Measurements from ENCODE around the gene COL6A2. TPM values are rescaled to one million over a fixed set of nuclear protein-coding genes. Genes with fewer than 3 reads are reported as not detected.

Gene COL6A2
- total and polyA plus RNA-seq, 10 of the 15 experiments (the other 5 are each of a cell fraction or from before 2014, with no cell fraction given): 0.16 to 1.3 (median 0.34) TPM; not detected in 7

DNA sequence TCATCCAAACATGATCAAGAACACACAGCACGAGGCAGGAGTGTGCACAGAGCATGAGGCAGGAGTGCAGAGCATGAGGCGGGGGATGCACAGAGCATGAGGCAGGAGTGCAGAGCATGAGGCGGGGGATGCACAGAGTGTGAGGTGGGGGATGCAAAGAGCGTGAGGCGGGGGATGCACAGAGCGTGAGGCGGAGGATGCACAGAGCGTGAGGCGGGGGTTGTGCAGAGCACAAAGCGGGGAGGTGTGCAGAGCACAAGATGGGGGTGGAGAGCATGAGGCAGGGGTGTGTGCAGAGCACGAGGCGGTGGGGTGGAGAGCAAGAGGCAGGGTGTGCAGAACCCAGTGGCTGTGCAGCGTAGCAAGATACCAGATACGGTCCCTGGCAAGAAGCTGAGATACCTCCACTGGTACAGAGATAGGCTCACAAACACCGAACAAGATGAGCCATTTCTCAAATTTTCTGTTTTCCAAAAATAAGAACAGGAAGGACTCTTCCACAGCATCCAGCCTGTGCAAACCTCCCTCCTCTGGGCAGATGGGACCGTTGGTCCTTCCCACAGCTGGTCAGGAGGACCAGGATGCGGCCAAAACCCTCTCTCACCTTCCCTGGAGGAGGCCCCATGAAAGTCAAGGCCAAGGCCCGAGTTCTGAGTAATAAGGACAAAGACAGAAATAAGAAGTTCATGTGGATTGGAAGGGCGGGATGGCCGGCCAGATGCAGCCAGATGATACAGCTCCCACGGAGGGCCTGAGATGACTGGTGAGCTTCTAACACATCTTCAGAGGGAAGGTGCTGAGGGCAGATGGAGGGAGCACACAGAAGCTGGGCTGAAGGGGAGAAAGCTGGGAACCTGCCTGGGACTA, 74.3 kb downstream of the COL6A2 start:
- intact Hi-C loops (cut with micrococcal nuclease; ENCODE audit: unreplicated experiment) (no loop called here), in situ Hi-C loops (cut with MboI) (no loop called here)
- no peak for TF ChIP-seq ZNF622 (IDR thresholded peaks at IDR 0.05)
- TF ChIP-seq NR2F1 (conservative IDR thresholded peaks at IDR 0.05): no peak
- TF ChIP-seq ATF7 (IDR thresholded peaks at IDR 0.05; ENCODE audit: low read depth): no peak
- TF ChIP-seq NR2C2 (IDR thresholded peaks at IDR 0.05; ENCODE audit: borderline replicate concordance, control insufficient read depth, insufficient read length, low read depth): no peak
- TF ChIP-seq HDAC2 (IDR thresholded peaks at IDR 0.05): no peak
- no peak for TF ChIP-seq TCF7 (IDR thresholded peaks at IDR 0.05; ENCODE audit: borderline replicate concordance)
- Histone ChIP-seq H3K4me2 (ENCODE audit: control insufficient read depth, insufficient read depth) (no peak overlapping the region), H2AFZ (ENCODE audit: control insufficient read depth, low read depth, low read length) (no peak overlapping the region), H3K36me3 (ENCODE audit: control insufficient read depth in 2 of 2, insufficient read depth in 2 of 2, low read length in 1 of 2) (no peaks in the 10 kb centered on the region), H3K79me2 (ENCODE audit: control insufficient read depth, insufficient read depth, low read length) (no peaks in the 10 kb centered on the region), H3K27me3 (replicated peaks in 1 of 2; ENCODE audit: control insufficient read depth in 2 of 2, insufficient read depth in 2 of 2, low read length in 1 of 2) (no peaks in the 10 kb centered on the region), H3K9me3 (replicated peaks; ENCODE audit: control insufficient read depth, insufficient read depth, low read length) (peaks cover 2% of the 10 kb centered on the region; the same call in 1 of the 3 replicates), H3K4me3 (no peak overlapping the region), H3K9ac (ENCODE audit: control insufficient read depth, insufficient read depth, low read length) (no peak overlapping the region), H3K27ac (ENCODE audit: control insufficient read depth, insufficient read depth) (no peak overlapping the region), H3K4me1 (ENCODE audit: control insufficient read depth, insufficient read depth, low read length) (no peaks in the 10 kb centered on the region; the same call in 1 of the 2 replicates), H4K20me1 (ENCODE audit: control insufficient read depth, insufficient read depth) (no peaks in the 10 kb centered on the region)
- ATAC-seq (no peak), FAIRE-seq (no peak), DNase-seq (ENCODE audit: low read depth, low spot score) (no peak)
- ChIA-PET POLR2A (interaction anchor here (0.6 kb wide), 1 partner anchor 468 kb away, joined by 7 read pairs; no protein-coding TSS in a partner anchor), RAD21 (ENCODE audit: unreplicated experiment) (no interaction called here), CTCF (no interaction called here), SMC1A (ENCODE audit: uncharacterized antibody, unreplicated experiment) (no interaction called here)
- WGBS (ENCODE audit: insufficient coverage, insufficient replicate concordance, low lambda C conversion rate, missing lambda C conversion rate): 32% methylated on average over 21 of the region's 21 CpGs
- BruUV-seq (replicated peaks): no TSS peak

DNA sequence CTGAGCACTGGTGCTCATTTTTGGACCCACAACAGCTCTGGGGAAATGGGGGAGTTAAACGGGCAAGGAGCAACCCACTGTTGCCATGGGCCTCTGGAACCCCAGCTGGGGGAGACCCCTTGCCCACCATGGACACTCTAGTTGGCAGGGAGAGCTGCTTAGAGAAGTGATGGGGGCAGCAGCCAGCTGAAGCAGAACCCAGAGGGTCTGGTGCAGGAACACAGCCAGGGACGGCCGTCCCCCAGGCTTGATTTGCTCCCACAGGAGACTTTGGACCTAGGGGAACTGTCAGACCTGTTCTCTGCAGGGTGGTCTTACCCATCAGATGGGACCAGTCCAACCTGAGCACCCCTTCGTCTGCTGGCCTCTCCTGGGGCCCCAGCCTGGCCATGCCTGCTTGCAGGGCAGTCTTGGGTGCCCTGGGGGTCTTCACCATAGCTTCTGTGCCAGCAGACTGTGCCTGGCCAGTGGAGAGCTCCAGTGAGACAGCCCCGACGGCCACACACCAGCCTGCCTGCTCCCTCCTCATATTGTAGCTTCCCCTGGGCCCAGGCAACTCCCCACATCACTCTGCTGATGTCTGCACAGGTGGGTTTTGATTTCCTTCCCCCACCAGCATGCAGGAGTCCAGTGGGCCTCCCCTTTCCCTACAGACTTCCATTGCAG, 75.1 kb downstream of the COL6A2 start:
- in situ Hi-C loops (cut with MboI) (no loop called here), intact Hi-C loops (cut with micrococcal nuclease; ENCODE audit: unreplicated experiment) (no loop called here)
- no peak overlapping the region for H3K4me3 ChIP-seq
- ChIA-PET RAD21 (ENCODE audit: unreplicated experiment) (no interaction called here), POLR2A (interaction anchor here (0.5 to 0.6 kb wide), 2 partner anchors 11 to 468 kb away, joined by 3 to 7 read pairs; no protein-coding TSS in a partner anchor), SMC1A (ENCODE audit: uncharacterized antibody, unreplicated experiment) (no interaction called here), CTCF (no interaction called here)
- H3K36me3 ChIP-seq (ENCODE audit: control insufficient read depth in 2 of 2, insufficient read depth in 2 of 2, low read length in 1 of 2): no peaks in the 10 kb centered on the region
- no peak overlapping the region for H3K4me2 ChIP-seq (ENCODE audit: control insufficient read depth, insufficient read depth)
- no peak for DNase-seq (ENCODE audit: low read depth, low spot score)
- no peak overlapping the region for H3K9ac ChIP-seq (ENCODE audit: control insufficient read depth, insufficient read depth, low read length)
- no peaks in the 10 kb centered on the region; the same call in 1 of the 2 replicates for H3K4me1 ChIP-seq (ENCODE audit: control insufficient read depth, insufficient read depth, low read length)
- H3K27me3 ChIP-seq (replicated peaks in 1 of 2; ENCODE audit: control insufficient read depth in 2 of 2, insufficient read depth in 2 of 2, low read length in 1 of 2): no peaks in the 10 kb centered on the region
- peaks cover 2% of the 10 kb centered on the region; the same call in 1 of the 3 replicates for H3K9me3 ChIP-seq (replicated peaks; ENCODE audit: control insufficient read depth, insufficient read depth, low read length)
- no peaks in the 10 kb centered on the region for H3K79me2 ChIP-seq (ENCODE audit: control insufficient read depth, insufficient read depth, low read length)
- ATAC-seq: no peak
- no peak overlapping the region for H3K27ac ChIP-seq (ENCODE audit: control insufficient read depth, insufficient read depth)
- no TSS peak for BruUV-seq (replicated peaks)
- WGBS (ENCODE audit: insufficient coverage, insufficient replicate concordance, low lambda C conversion rate, missing lambda C conversion rate): 46% methylated on average over 6 of the region's 6 CpGs
- no peaks in the 10 kb centered on the region for H4K20me1 ChIP-seq (ENCODE audit: control insufficient read depth, insufficient read depth)
- no peak for FAIRE-seq
- no peak overlapping the region for H2AFZ ChIP-seq (ENCODE audit: control insufficient read depth, low read depth, low read length)
- TF ChIP-seq, protein P1, sequence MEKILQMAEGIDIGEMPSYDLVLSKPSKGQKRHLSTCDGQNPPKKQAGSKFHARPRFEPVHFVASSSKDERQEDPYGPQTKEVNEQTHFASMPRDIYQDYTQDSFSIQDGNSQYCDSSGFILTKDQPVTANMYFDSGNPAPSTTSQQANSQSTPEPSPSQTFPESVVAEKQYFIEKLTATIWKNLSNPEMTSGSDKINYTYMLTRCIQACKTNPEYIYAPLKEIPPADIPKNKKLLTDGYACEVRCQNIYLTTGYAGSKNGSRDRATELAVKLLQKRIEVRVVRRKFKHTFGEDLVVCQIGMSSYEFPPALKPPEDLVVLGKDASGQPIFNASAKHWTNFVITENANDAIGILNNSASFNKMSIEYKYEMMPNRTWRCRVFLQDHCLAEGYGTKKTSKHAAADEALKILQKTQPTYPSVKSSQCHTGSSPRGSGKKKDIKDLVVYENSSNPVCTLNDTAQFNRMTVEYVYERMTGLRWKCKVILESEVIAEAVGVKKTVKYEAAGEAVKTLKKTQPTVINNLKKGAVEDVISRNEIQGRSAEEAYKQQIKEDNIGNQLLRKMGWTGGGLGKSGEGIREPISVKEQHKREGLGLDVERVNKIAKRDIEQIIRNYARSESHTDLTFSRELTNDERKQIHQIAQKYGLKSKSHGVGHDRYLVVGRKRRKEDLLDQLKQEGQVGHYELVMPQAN (conservative IDR thresholded peaks at IDR 0.05): no peak
- TF ChIP-seq RBBP5 (conservative IDR thresholded peaks at IDR 0.05) (no peak), NR2F1 (conservative IDR thresholded peaks at IDR 0.05) (no peak), KAT2A (conservative IDR thresholded peaks at IDR 0.05; ENCODE audit: control insufficient read depth, low read depth, low read length) (no peak), NRF1 (conservative IDR thresholded peaks at IDR 0.05; ENCODE audit: low read depth, low read length) (no peak), CHD4 (IDR thresholded peaks at IDR 0.05) (no peak), HDAC2 (IDR thresholded peaks at IDR 0.05) (no peak), FOXK2 (IDR thresholded peaks at IDR 0.05) (no peak)
- TF ChIP-seq, protein P2, sequence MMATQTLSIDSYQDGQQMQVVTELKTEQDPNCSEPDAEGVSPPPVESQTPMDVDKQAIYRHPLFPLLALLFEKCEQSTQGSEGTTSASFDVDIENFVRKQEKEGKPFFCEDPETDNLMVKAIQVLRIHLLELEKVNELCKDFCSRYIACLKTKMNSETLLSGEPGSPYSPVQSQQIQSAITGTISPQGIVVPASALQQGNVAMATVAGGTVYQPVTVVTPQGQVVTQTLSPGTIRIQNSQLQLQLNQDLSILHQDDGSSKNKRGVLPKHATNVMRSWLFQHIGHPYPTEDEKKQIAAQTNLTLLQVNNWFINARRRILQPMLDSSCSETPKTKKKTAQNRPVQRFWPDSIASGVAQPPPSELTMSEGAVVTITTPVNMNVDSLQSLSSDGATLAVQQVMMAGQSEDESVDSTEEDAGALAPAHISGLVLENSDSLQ (IDR thresholded peaks at IDR 0.05): no peak
